ENCODE measurements around the gene A3GALT2.

The A3GALT2 gene

DNA sequence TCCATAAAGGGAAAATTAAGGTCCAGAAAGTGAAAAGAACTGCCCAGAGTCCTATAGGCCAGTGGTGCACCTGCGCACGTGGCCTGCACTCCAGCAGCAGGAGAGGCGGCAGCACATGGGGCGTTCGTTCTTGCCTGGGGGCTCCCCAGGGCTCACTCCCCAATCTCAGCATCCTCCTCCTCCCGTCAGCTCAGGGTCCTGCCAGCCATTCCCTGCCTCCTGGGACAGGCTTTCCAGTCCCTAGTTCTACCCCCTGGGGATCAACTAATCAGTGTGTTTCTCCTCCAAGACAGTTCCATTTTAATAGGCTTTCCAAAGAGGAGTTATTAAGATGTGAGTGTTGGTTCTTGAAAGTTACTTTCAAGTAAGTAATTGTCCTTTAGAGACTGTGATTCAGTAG, 1.2 kb upstream of the A3GALT2 start:
- no peaks in the 10 kb centered on the region for H3K79me2 ChIP-seq (ENCODE audit: control insufficient read depth, low read length)
- H3K36me3 ChIP-seq (ENCODE audit: control insufficient read depth, low read length), result peaks cover 39% of the 10 kb centered on the region
- H3K4me1 ChIP-seq (ENCODE audit: control insufficient read depth, low read length), result peaks cover 7% of the 10 kb centered on the region

DNA sequence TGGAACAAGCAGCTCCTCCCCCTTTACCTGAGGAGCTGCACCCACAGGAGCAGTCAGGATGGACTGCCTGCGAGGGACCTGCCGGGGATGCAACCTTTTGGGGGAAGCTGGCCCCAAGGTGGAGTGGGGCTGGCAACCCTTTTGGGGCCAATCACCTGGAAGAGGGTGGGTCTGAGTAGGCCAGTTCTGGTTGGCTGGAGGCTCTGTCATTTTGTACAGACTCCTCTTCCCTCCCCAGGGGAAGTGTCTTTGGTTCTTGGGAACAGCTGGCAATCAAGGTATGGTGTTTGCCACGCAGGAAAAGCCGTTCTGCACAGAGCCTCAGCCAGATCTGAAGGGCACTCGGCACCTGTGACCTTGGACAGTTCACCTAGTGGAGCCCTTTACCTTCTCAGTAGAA, 280 bp upstream of the A3GALT2 start:
- Histone ChIP-seq H3K9me2 (replicated peaks; ENCODE audit: control insufficient read depth, low read length) (no peaks in the 10 kb centered on the region), H3K27me3 (ENCODE audit: control insufficient read depth, low read length) (peaks cover 25% of the 10 kb centered on the region), H4K20me1 (ENCODE audit: control insufficient read depth, insufficient read depth, low read depth, low read length) (no peaks in the 10 kb centered on the region), H3K4me3 (ENCODE audit: low read length) (no peak overlapping the region), H3K4me1 (ENCODE audit: control insufficient read depth, low read length) (peaks cover 7% of the 10 kb centered on the region), H3K36me3 (ENCODE audit: control insufficient read depth, low read length) (peaks cover 33% of the 10 kb centered on the region), H3K27ac (ENCODE audit: low read depth, low read length) (no peak overlapping the region), H3K9me3 (ENCODE audit: control insufficient read depth, insufficient read depth, low read length) (no peaks in the 10 kb centered on the region), H3K79me2 (ENCODE audit: control insufficient read depth, low read length) (no peaks in the 10 kb centered on the region), H3K4me2 (ENCODE audit: low read length) (no peak overlapping the region), H3F3A (ENCODE audit: control insufficient read depth, insufficient read depth) (no peaks in the 10 kb centered on the region)
- TF ChIP-seq EZH2phosphoT487 (IDR thresholded peaks at IDR 0.05; ENCODE audit: borderline replicate concordance, low read length) (no peak), CTCF (IDR thresholded peaks at IDR 0.05; ENCODE audit: low read depth, low read length, poor library complexity, severe bottlenecking) (no peak)

More for the DNA sequence above, 1.2 kb upstream of the A3GALT2 start:
- Histone ChIP-seq H3K9me3 (ENCODE audit: control insufficient read depth, insufficient read depth, low read length) (no peaks in the 10 kb centered on the region), H3K4me3 (ENCODE audit: low read length) (no peak overlapping the region), H3K27me3 (ENCODE audit: control insufficient read depth, low read length) (peaks cover 18% of the 10 kb centered on the region), H3F3A (ENCODE audit: control insufficient read depth, insufficient read depth) (no peaks in the 10 kb centered on the region), H4K20me1 (ENCODE audit: control insufficient read depth, insufficient read depth, low read depth, low read length) (no peaks in the 10 kb centered on the region), H3K4me2 (ENCODE audit: low read length) (no peak overlapping the region), H3K27ac (ENCODE audit: low read depth, low read length) (no peak overlapping the region), H3K9me2 (replicated peaks; ENCODE audit: control insufficient read depth, low read length) (no peaks in the 10 kb centered on the region)
- no peak for TF ChIP-seq CTCF (IDR thresholded peaks at IDR 0.05; ENCODE audit: low read depth, low read length, poor library complexity, severe bottlenecking)
- no peak for TF ChIP-seq EZH2phosphoT487 (IDR thresholded peaks at IDR 0.05; ENCODE audit: borderline replicate concordance, low read length)

GRCh38 chr1:33319949-33320618, 814 bp downstream of the A3GALT2 start:
- Histone ChIP-seq H3K4me2 (ENCODE audit: low read length) (no peak overlapping the region), H3F3A (ENCODE audit: control insufficient read depth, insufficient read depth) (no peaks in the 10 kb centered on the region), H3K9me3 (ENCODE audit: control insufficient read depth, insufficient read depth, low read length) (no peaks in the 10 kb centered on the region), H3K79me2 (ENCODE audit: control insufficient read depth, low read length) (no peaks in the 10 kb centered on the region), H3K27me3 (ENCODE audit: control insufficient read depth, low read length) (peaks cover 28% of the 10 kb centered on the region), H3K27ac (ENCODE audit: low read depth, low read length) (no peak overlapping the region), H4K20me1 (ENCODE audit: control insufficient read depth, insufficient read depth, low read depth, low read length) (no peaks in the 10 kb centered on the region), H3K9me2 (replicated peaks; ENCODE audit: control insufficient read depth, low read length) (no peaks in the 10 kb centered on the region), H3K36me3 (ENCODE audit: control insufficient read depth, low read length) (peaks cover 22% of the 10 kb centered on the region), H3K4me3 (ENCODE audit: low read length) (no peak overlapping the region), H3K4me1 (ENCODE audit: control insufficient read depth, low read length) (peaks cover 7% of the 10 kb centered on the region)
- no peak for TF ChIP-seq EZH2phosphoT487 (IDR thresholded peaks at IDR 0.05; ENCODE audit: borderline replicate concordance, low read length)
- no peak for TF ChIP-seq CTCF (IDR thresholded peaks at IDR 0.05; ENCODE audit: low read depth, low read length, poor library complexity, severe bottlenecking)
